Measurements from ENCODE around the gene ZFAND2A. TPM values are rescaled to one million over a fixed set of nuclear protein-coding genes. Genes with fewer than 3 reads are reported as not detected.

ZFAND2A gene
- total and polyA plus RNA-seq, 2 of the 8 experiments (the other 6 are each of a cell fraction or from before 2014, with no cell fraction given), result 16.6 to 20.3 TPM

- TF ChIP-seq CHD7 (IDR thresholded peaks at IDR 0.05; ENCODE audit: insufficient replicate concordance, low read length) (no peak), EP300 (IDR thresholded peaks at IDR 0.05; ENCODE audit: borderline replicate concordance in 1 of 2, low read depth in 2 of 2, low read length in 2 of 2) (no peak), TEAD4 (IDR thresholded peaks at IDR 0.05; ENCODE audit: low read depth, low read length) (no peak), CHD2 (IDR thresholded peaks at IDR 0.05; ENCODE audit: low read length) (no peak), SAP30 (IDR thresholded peaks at IDR 0.05; ENCODE audit: insufficient read depth, insufficient replicate concordance, low read length) (no peak), SIN3A (conservative IDR thresholded peaks at IDR 0.05 in 1 of 2, IDR thresholded peaks at IDR 0.05 in 1 of 2; ENCODE audit: low read depth in 1 of 2, low read length in 2 of 2) (no peak)
Measured at GRCh38 chr7:1108264-1108920, 51.6 kb downstream of the ZFAND2A start (continued).
